Limb (tissue), 2 donors: ENCODE measurements around the gene KRTAP10-3.

Experiments
- DNase-seq, 2 donors: peaks; one replicate each; pipeline ENCODE4 v3.0.0-alpha.2; 2016; ENCODE audit errors: extremely low spot score in 2 of 2

The KRTAP10-3 gene

GRCh38 chr21:44549525-44550211, 8.9 kb downstream of the KRTAP10-3 start:
- no peak for DNase-seq

- DNase-seq = no peak
These were observed 9.7 kb downstream of the KRTAP10-3 start for GRCh38 chr21:44548922-44549321.

- no peak for DNase-seq
These were observed 10.2 kb downstream of the KRTAP10-3 start for GRCh38 chr21:44548381-44548780.

GRCh38 chr21:44547656-44548331, 10.8 kb downstream of the KRTAP10-3 start:
- DNase-seq = no peak

- no peak for DNase-seq
These were observed 14.0 kb downstream of the KRTAP10-3 start for GRCh38 chr21:44544566-44544965.

GRCh38 chr21:44542716-44543115, 15.9 kb downstream of the KRTAP10-3 start:
- DNase-seq = no peak

GRCh38 chr21:44540741-44541288, 17.8 kb downstream of the KRTAP10-3 start:
- no peak for DNase-seq

- DNase-seq = peak in 1 of 2 donors; percentile 15
These were observed 18.5 kb downstream of the KRTAP10-3 start, which contains the start of gene KRTAP10-1 for GRCh38 chr21:44539991-44540666. TSS of gene KRTAP10-1 (minus strand) at chr21:44540195. CDS start at chr21:44540150, 45 bp downstream.

GRCh38 chr21:44539046-44539445, 19.5 kb downstream of the KRTAP10-3 start:
- DNase-seq = peak in 1 of 2 donors; percentile 14

- peak in 1 of 2 donors; percentile 17 for DNase-seq
These were observed 20.4 kb downstream of the KRTAP10-3 start for GRCh38 chr21:44537930-44538911.

- peak in 1 of 2 donors; percentile 23 for DNase-seq
These were observed 22.6 kb downstream of the KRTAP10-3 start for GRCh38 chr21:44535963-44536362.

GRCh38 chr21:44534688-44535087, 23.9 kb downstream of the KRTAP10-3 start:
- peak in 1 of 2 donors; percentile 6 for DNase-seq

GRCh38 chr21:44533891-44534627, 24.5 kb downstream of the KRTAP10-3 start:
- peak in 1 of 2 donors; percentile 24 for DNase-seq

GRCh38 chr21:44533121-44533890, 25.3 kb downstream of the KRTAP10-3 start:
- peak in 1 of 2 donors; percentile 17 for DNase-seq

- DNase-seq = peak in 1 of 2 donors; percentile 11
These were observed 25.9 kb downstream of the KRTAP10-3 start for GRCh38 chr21:44532712-44533111.

GRCh38 chr21:44531606-44532564, 26.7 kb downstream of the KRTAP10-3 start:
- DNase-seq = peak; percentile 22 to 26

- DNase-seq = peak in 1 of 2 donors; percentile 7
These were observed 27.5 kb downstream of the KRTAP10-3 start for GRCh38 chr21:44530903-44531605.
